ENCODE results near the gene ANKRD13A. TPM values are rescaled to one million over a fixed set of nuclear protein-coding genes. Genes with fewer than 3 reads are reported as not detected.
"Not testable (repeated sequence)": the region's sequence is repeated elsewhere in the genome, so short reads cannot be mapped to it uniquely, and the experiment has no call there.

The ANKRD13A gene
- polyA plus RNA-seq, 3 donors, result 10.2 to 16.8 (median 12.7) TPM

DNA sequence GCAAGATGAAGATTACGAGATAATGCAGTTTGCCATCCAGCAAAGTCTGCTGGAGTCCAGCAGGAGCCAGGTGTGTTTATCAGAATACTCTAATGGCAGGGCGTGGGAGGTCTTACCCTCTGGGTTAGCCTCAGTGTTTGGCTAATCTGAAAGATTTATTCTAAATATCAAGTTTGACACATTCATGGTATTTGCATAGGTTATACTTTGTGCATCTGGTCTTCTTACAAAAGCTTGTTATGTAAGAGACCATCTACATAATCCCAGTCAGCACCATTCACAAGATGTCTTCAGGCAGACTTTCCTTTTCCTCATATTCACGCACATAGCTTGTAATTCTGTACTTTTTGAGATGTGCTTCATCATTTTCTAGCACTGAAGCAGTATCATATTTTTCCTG, 34.7 kb downstream of the ANKRD13A start:
- WGBS, 3 donors, result 90 to 96% (median 95%) methylated on average over 3 of the region's 3 CpGs
- H3K27ac ChIP-seq (ENCODE audit: low read depth, low read length), result no peak overlapping the region

DNA sequence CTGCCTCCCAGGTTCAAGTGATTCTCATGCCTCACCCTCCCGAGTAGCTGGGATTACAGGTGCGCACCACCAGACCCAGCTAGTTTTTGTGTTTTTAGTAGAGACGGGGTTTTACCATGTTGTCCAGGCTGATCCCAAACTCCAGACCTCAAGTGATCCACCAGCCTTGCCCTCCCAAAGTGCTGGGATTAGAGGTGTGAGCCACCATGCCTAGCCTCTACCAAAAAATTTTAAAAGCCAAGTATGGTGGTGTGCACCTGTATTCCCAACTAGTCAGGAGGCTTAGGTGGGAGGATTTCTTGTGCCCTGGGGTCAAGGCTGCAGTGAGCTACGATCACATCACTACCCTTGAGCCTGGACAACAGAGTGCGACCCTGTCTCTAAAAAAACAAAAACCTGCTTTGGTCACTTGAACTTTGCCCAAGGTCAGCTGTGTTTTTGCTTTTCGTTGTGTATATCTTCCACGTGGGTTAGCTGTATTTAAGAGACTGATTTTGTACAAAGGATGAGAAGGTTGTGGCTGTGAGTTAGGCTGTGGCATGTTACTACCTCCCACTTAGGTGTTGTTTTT, 36.4 kb downstream of the ANKRD13A start:
- 72 to 93% (median 92%) methylated on average over 7 of the region's 7 CpGs for WGBS, 3 donors

DNA sequence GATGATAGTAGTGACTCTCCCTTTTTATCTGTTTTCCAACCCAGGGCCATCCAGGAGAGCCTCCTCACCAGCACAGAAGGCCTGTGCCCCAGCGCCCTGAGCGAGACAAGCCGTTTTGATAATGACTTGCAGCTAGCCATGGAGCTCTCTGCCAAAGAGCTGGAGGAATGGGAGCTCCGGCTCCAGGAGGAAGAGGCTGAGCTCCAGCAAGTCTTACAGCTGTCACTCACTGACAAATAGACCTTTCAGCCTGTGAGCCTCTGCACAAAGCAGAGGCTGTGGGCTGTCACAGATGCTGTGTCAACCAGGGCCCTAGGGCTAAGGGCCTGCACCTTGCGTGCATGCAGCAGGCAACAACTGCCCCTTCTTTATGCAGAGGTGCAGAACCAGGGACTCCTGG, 38.1 kb downstream of the ANKRD13A start:
- WGBS, 3 donors, result 82 to 93% (median 91%) methylated on average over 5 of the region's 5 CpGs
- no peak overlapping the region for H3K27ac ChIP-seq (ENCODE audit: low read depth, low read length)

More for the DNA sequence above, 36.4 kb downstream of the ANKRD13A start:
- H3K27ac ChIP-seq (ENCODE audit: low read depth, low read length), result no peak overlapping the region

DNA sequence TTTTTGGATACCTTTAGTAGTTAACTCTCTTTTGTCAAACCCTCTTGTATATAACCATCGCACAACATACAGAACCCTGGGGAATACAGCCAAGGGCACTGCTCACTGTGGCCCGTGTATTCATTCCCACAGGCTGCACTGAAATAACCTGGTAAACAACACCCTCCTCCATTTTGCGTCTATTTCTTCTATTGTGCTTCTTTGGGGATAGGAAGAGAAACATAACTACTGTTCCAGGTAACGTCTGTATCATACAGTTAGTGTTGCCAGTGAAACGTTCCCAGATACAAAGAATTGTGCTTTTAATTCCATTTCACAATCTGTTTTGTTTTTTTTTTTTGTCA, 39.5 kb downstream of the ANKRD13A start:
- H3K27ac ChIP-seq (ENCODE audit: low read depth, low read length), result no peak overlapping the region
- WGBS, 3 donors, result 24 to 79% (median 65%) methylated on average over 5 of the region's 5 CpGs

DNA sequence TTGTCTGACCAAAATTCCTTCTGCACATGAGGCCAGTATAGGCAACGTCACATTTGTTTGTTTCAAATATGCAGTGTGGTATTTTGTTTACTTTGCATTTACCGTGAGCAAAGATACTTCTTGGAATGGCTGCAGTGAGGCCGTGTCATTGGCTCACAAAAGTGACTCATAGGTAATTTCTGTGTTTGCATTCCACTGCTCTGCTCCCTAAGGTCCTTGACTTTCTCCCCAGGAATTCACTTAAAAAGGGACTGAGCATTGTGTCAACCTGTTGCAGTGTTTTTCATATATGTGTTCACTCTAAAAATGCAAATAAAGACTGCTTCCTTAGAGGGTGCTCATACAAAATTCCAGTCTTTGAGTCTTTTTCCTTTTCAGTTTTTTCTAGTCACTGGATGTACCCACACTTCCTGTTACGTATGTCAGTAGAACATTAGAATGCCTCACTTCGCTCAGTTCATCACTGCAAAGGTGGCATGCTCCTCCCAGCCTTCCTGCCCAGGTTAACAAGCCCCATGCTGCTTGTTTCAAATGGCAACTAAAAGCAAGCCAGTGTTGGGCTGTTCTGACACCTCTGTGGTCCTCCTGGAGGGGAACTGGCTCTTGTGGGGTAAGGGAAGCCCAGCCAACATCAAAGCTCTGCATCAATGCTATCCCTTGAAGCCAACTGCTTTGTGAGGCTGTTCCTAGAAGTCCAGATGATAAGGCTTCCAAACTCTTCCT, 40.0 kb downstream of the ANKRD13A start:
- no peak overlapping the region for H3K27ac ChIP-seq (ENCODE audit: low read depth, low read length)
- 43 to 53% (median 52%) methylated on average over 5 of the region's 5 CpGs for WGBS, 3 donors

DNA sequence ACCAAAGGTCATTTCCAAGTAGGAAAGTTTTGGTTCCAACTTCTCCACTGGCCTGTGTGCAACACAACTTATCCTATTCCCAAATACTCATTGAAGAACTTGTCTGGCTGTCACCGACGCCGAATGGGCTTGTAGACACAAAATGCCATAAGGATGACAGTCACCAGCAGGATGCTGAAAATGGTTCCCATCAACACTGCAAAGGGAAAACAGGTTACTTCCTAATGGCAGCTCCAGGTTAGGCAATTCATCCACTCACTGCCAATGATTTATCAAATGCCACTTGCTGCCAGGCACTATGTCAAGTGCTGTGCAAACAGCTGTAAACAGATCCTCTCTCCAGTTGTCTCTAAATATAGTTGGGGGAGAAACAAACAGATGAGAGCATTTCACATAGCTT, 43.0 kb downstream of the ANKRD13A start:
- no peak overlapping the region for H3K27ac ChIP-seq (ENCODE audit: low read depth, low read length)
- 92 to 97% (median 97%) methylated on average over 3 of the region's 3 CpGs for WGBS, 3 donors

DNA sequence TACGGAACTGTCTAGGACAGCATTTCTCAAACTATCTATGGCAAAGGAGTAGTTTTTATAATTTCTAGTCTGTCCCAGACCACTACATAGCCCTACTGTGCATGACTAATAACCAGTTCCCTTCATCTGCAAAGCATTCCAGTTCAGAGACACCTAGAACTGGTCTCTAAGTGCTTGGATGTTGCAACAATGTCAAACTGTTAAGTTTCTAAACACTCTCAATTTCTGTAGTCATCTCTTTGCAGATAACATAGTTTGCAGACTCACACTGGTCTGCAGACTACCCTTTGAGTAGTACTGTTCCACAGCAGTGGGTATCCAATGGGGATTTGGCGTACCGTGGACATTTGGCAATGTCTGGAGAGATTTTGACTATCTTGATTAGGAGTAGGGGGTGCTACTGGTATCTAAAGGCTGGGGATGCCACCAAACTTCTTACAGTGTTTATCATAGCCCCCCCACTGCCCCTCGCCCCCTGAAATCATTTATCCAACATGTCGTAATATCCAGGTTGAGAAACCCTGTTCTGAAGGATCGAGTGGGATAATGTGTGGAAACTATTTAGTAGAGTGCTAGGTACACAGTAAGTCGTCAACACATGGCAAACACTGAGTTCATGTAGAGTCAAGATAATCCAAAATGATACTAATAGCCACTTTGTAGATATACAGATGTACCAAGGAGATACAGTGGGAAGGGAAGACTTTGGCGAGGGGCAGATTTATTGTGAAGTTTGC, 47.4 kb downstream of the ANKRD13A start:
- no peak overlapping the region for H3K27ac ChIP-seq (ENCODE audit: low read depth, low read length)
- 78 to 85% (median 82%) methylated on average over 8 of the region's 8 CpGs for WGBS, 3 donors

DNA sequence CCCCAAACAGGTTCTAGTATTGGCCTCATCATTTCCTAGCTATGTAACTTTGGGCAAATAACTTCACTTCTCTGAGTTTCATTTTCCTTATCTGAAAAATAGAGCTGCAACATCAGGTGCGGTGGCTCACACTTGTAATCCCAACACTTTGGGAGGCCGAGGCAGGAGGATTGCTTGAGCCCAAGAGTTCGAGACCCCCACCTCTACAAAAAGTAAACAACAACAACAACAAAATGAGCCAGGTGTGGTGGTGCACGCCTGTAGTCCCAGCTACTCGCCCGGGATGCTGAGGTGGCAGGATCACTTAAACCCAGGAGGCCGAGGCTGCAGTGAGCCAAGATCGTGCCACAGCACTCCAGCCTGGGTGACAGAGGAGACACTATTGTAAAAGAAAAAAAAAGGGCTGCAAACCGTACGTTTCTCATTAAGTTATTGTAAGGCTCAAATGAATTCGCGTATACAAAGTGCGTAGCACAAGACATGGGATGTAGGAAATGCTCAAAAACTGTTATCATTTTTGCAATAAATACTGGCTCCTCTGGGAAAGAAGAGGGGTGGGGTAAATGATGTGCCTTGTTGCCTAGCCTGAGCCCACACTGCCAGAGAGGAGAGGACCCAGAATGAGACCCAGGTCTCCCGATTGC, 48.2 kb downstream of the ANKRD13A start:
- no peak overlapping the region for H3K27ac ChIP-seq (ENCODE audit: low read depth, low read length)
- WGBS, 3 donors, result 62 to 76% (median 73%) methylated on average over 14 of the region's 14 CpGs

DNA sequence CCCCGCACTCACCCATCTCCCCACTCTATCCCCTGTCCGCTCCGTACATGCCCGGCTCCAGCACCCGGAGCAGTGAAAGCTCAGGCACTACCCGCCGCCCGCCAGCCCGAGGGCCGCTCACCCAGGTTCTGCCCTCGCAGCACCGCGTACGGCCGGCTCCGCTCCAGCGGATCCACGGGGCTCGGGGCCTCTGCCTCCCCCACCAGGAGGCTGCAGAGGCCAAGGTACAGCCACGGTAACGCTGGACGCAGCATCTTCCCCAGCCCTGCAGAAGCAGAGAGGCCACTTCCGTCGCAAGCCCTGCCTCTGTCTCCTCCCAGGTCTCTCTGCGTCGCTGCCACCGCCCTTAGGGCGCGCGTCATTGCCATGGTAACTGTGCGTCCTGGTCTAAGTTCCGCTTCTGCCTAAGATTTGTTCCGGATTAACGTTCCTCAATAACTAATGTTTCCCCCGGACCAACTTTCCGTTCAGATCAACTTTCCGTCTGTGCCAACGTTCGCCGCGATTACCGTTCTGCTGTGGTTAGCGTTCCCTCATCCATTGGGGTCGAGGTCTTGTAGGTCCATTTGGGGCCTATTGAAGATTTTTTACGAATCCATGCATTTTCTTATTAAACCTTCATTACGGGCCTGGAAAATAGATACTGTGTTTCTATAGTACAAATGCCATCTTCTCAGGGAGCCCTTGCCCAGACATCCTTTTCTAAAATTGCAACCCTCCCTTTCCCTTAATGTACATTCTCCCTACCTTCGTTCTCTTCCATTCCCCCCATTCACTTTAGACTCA, 49.2 kb downstream of the ANKRD13A start, which contains the start of gene C12orf76:
C12orf76 (minus strand) TSS at position 281 of the 786 bp plus-strand sequence; CDS start at position 254, 27 bp downstream.
- WGBS, 3 donors, result 2 to 3% (median 2%) methylated on average over 46 to 47 of the region's 47 CpGs
- no peak within 1 kb of the TSS for H3K27ac ChIP-seq (ENCODE audit: low read depth, low read length)

DNA sequence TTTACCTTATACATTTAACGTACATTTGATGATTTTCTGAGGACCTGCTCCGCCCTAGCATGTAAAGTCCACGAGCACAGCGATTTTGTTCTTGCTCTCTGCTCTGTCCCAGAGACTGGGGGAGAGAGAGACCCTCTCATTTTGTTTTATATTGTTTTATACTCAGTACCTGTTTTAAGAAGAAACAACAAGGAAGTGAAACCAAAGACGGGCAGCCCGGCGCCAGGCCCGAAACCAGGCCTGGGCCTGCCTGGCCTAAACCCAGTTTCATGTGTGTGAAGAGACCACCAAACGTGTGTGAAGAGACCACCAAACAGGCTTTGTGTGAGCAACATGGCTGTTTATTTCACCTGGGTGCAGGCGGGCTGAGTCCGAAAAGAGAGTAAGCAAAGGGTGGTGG, 49.8 kb downstream of the ANKRD13A start:
- H3K27ac ChIP-seq (ENCODE audit: low read depth, low read length), result not testable (repeated sequence)
- 83 to 93% (median 91%) methylated on average over 11 of the region's 11 CpGs for WGBS, 3 donors

DNA sequence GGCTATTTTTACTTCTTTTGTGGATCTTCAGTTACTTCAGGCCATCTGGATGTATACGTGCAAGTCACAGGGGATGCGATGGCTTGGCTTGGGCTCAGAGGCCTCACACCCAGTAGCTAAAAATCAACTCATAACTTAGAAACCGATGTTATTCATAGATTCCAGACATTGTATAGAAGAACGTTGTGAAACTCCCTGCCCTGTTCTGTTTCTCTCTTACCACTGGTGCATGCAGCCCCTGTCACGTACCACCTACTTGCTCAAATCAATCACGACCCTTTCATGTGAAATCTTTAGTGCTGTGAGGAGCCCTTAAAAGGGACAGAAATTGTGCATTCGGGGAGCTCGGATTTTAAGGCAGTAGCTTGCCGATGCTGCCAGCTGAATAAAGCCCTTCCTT, 50.4 kb downstream of the ANKRD13A start:
- WGBS, 3 donors, result 85 to 94% (median 94%) methylated on average over 9 of the region's 9 CpGs
- not testable (repeated sequence) for H3K27ac ChIP-seq (ENCODE audit: low read depth, low read length)

DNA sequence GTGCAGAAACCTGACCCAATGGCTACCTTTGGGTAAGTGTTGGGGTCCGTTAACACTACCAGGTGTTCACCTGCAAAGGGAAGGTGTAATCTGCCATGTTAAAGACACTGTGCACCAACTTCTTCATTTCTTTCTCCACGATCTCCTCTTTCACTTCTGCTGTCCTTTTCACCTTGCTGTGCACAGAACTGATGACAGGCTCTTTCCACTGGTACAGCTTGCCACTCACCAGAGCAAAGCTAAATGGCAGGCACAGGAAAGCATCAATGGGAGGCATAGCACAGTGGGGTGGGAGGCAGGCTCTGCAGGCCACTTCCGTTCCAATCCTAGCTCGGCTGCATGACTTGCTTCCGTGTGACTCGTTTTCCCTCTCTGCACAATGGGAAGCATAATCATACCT, 51.7 kb downstream of the ANKRD13A start:
- no peak overlapping the region for H3K27ac ChIP-seq (ENCODE audit: low read depth, low read length)
- 67 to 89% (median 85%) methylated on average over 6 of the region's 6 CpGs for WGBS, 3 donors

DNA sequence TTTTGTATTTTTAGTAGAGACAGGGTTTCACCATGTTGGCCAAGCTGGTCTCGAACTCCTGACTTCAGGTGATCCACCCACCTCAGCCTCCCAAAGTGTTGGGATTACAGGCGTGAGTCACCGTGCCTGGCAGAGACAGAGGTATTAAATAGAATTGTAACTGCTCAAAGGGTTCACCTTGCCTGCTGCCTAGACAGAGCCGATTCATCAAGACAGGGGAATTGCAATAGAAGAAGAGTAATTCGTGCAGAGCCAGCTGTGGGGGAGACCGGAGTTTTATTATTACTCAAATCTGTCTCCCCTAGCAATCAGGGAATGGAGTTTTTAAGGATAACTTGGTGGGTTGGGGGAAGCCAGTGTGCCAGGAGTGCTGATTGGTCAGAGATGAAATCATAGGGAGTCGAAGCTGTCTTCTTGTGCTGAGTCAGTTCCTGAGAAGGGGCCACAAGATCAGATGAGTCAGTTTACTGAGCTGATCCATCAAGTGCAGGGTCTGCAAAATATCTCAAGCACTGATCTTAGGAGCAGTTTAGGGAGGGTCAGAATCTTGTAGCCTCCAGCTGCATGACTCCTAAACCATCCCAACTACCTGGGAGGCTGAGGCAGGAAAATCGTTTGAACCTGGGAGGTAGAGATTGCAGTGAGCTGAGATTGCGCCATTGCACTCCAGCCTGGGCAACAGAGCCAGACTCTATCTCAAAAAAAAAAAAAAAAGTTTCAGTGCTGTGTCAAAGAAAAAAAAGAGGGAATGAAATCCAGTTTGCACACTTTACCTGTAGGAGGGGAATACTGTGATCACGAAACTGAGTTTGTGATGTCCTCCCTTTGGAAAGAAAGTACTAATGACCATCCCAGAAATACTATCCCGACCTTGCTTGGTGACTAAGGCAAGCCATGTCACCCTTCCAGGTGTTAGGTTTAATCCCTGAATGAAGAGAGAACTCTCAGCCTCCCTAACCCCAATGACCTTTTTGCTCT, 56.4 kb downstream of the ANKRD13A start:
- H3K27ac ChIP-seq (ENCODE audit: low read depth, low read length), result not testable (repeated sequence)
- 53 to 61% (median 56%) methylated on average over 11 of the region's 11 CpGs for WGBS, 3 donors

DNA sequence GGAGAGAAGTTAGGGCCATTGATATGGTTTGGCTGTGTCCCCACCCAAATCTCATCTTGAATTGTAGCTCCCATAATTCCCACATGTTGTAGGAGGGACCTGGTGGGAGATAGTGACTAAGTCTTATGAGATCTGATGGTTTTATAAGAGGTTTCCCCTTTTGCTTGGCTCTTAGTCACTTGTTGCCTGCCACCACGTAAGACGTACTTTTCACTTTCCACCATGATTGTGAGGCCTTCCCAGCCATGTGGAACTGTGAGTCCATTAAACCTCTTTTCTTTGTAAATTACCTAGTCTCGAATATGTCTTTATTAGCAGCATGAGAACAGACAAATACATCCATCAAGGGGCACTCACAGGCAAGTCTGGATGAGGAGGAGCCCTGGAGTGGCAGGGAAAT, 57.4 kb downstream of the ANKRD13A start:
- WGBS, 3 donors, result 84 to 91% (median 87%) methylated on average over 3 of the region's 3 CpGs
- H3K27ac ChIP-seq (ENCODE audit: low read depth, low read length), result not testable (repeated sequence)

DNA sequence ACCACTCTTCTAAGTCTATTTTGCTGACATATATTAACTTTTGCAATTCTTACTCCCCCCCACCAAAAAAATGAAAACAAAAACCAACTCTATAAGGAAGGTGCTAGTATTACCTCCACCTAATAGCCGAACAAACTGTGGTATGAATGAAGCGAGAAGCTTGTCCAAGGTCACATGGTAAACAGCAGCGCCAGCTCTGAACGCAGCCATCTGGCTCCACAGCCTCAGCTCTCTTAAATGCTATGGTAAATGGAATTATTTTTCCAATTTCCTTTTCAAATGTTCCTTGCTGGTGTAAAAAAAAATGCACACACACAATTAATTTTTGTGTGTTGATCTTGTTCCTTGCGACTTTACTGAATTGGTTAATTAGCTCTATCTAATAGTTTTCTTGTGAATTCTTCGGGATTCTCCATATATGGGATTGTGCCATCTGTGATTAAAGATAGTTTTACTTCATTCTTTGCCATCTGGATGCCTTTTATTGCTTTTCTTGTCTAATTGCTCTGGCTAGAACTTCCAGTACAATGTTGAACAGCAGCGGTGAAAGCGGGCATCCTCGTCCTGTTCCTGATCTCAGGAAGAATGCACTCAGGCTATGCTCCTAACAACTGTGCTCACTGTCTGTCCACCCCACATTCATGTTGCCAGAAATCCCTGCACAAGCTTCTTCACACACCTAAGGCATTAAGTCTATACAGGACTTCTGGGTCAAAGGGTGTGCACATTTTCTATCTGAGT, 59.8 kb downstream of the ANKRD13A start:
- 64 to 95% (median 91%) methylated on average over 9 of the region's 9 CpGs for WGBS, 3 donors

DNA sequence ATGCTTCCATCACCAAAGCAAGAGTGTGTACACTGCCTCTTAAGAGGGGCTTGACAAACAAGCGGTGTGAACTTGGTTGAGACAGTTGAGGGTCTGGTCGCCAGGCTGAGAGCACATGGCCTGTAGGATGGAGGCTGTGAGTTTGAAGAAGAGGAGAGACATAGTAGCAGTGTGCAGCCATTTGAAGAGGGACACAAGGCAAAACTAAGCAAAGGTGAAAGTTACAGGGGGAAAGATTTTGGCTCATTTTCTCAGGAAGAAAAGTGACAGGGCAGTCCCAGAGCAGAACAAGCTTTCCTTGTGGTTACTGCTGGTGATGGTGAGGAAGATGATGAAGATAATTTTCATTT, 60.4 kb downstream of the ANKRD13A start:
- H3K27ac ChIP-seq (ENCODE audit: low read depth, low read length), result no peak overlapping the region
- WGBS, 3 donors, result 78 to 93% (median 81%) methylated on average over 2 of the region's 2 CpGs

More for the DNA sequence above, 59.8 kb downstream of the ANKRD13A start:
- H3K27ac ChIP-seq (ENCODE audit: low read depth, low read length), result no peak overlapping the region

DNA sequence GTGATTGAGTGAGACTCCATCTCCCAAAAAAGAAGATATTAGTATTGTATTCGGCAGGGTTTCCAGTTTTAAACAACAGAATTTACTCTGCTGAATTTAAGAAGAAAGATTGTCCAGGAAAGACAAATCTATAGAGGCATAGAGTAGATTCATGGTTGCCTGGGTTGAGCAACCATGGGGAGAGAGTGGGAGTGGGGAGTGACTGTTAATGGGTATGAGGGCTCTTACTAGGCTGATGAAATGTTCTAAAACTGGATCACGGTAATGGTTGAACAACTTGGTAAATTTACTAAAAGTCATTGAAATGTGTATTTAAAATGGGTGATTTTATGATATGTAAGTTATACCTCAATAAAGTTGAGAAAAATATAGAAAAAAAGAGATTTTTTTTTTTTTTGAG, 63.0 kb downstream of the ANKRD13A start:
- 94 to 95% (median 94%) methylated on average over 2 of the region's 2 CpGs for WGBS, 3 donors
- H3K27ac ChIP-seq (ENCODE audit: low read depth, low read length), result no peak overlapping the region

Data from adipose tissue (tissue), 3 donors.